Measurements from ENCODE around the gene EPHA1.
A peak's percentile ranks its signal among the peaks of the same experiment; 100 is the strongest.

EPHA1 gene

GRCh38 chr7:143387156-143387975 is 21.3 kb downstream of the EPHA1 start:
- DNase-seq = no peak

DNA sequence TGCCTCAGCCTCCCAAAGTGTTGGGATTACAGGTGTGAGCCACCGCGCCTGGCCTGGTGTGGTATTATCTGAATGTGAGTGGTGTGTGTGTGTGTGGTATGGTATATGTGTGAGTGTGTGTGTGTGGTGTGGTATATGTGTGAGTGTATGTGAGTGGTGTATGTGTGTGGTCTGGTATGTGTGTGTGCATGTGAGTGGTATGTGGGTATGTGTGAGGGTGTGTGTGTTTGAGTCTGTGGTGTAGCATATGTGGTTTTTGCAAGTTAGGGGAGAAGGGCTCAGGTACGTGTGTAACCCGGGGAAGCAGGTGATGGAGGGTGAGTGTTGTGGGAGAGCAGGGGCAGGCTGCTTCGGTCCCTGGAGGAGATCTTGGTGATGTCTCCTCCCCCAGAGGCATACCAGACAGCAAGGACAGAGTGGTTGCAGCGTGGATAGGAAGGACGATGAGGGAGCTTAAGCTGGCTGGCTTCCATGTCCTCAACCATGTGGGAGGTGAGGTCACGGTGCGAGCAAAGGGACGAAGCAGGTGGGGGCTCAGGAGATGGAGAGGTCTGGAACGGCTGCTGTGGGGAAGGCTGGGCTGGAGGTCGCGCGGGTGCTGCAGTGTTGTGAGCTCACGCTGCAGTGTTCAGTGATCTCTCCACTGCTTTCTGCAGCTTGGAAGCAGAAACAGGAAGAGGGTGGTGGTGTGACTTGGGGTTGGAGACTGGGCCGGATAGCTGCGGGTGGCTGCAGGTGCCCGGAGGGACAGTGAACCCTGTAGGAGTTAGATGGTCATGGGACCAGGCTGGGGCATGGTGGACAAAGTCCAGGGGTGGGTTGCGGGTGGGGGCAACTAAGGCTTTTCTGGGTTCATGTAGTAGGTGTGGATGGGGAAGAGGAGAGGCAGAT is 22.5 kb downstream of the EPHA1 start:
- DNase-seq = no peak

GRCh38 chr7:143384661-143385631 is 23.7 kb downstream of the EPHA1 start:
- no peak for DNase-seq

GRCh38 chr7:143384148-143384547 is 24.5 kb downstream of the EPHA1 start:
- DNase-seq = no peak

DNA sequence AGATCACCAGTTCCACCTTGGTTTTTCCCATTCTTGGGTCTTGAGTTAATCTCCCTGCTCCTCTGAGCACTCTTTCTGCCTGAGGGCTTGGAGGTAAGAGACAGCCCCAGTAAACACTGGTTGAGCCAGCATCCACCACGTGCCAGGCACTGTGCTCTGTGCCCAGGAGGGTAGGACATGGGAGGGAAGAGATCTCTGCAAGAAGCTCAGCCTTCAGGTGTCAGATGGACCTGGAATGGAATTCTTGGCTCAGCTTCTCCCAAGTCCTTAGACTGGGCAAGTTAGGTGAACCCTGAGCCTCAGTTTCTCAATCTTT is 25.1 kb downstream of the EPHA1 start:
- no peak for DNase-seq

- no peak for DNase-seq
Measured at GRCh38 chr7:143382791-143383641, 25.6 kb downstream of the EPHA1 start.

DNA sequence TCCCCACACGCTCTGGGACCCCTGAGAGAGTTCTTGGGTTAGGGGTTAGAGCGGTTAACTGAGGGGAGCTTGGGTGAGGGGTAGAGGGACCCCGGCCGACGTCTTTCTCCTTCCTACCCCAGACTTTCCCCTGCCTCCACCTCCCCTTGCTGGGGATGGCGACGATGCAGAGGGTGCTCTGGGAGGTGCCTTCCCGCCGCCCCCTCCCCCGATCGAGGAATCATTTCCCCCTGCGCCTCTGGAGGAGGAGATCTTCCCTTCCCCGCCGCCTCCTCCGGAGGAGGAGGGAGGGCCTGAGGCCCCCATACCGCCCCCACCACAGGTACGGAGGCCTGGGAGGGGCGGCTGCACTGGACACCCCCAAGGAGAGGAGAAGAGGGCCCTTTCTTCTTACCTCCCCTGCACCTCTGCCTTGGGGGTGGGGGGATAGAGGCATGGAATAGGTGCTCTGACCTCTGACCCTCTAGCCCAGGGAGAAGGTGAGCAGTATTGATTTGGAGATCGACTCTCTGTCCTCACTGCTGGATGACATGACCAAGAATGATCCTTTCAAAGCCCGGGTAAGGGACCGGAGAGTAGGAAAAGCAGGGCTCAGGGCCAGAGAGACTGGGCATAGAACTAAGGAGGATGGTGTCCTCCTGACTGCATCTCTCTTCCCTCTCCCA is 26.4 kb downstream of the EPHA1 start:
- no peak for DNase-seq

DNA sequence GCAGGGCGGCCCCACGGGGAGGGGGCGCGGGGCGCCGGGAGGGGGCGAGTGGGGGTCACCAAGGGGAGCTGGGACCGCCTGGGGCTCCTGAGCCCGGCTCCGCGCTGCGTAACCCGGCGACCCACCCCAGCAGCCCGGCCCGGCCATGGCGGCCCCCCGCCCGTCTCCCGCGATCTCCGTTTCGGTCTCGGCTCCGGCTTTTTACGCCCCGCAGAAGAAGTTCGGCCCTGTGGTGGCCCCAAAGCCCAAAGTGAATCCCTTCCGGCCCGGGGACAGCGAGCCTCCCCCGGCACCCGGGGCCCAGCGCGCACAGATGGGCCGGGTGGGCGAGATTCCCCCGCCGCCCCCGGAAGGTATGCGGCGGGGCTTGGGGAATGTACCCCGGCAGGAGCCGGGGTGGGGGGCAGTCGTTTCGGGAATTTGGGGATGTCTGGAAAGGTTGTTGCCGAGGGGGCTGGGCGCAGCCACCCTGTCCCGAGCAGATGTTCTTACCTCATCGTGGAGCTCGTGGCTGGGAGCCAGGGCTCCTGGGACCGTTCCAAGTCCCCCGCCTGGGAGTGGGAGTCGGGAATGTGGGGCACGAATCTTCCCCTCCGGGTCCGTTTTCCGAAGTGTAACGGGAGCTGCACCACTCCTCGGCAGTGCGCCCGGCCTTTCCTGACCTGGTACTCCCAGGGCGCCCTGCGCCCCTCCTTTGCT is 27.1 kb downstream of the EPHA1 start:
- DNase-seq = peak; percentile 35

DNA sequence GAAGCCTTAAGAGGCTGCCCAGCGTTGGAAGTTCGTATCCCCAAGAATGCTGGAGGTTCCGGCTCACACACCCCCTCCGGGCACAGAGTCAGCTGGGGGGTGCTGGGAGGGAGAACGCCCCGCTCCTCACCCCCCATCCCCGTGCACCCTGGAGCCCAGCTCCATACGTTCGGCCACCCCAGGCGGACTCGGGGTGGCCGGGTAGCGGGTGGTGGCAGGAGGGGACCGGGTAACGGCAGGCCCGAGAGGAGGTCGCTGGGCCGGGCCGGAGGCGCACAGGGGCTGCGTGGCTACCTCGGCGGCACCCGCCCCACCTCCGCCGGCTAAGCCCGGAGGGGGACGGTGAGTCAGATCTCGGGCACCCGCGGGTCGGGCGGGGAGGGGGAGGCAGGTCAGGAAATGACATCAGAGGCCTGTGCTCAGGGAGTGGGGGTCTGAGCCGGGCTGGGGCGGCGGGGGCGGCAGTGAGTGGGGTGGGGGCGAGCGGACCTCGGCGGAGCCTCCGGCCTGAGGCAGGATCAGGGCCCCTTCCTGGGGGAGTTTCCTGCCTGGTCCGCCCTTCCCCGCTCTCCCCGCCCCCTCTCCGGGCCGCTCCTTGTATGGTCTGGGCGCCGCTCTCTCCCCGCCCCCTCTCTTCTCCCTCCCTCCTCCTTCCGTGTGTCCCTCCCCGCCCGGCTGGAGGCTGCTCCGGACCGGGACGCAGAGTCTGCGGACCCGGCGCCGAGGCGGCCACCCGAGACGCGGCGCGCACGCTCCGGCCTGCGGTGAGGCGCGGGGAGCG is 27.8 kb downstream of the EPHA1 start, which contains the start of gene ZYX:
ZYX (plus strand) TSS at position 700 of the 781 bp plus-strand sequence. CDS start 227 bp downstream, outside the sequence.
- DNase-seq = peak; percentile 85

- peak; percentile 79 for DNase-seq
Measured at GRCh38 chr7:143380260-143380645, 28.4 kb downstream of the EPHA1 start.

DNA sequence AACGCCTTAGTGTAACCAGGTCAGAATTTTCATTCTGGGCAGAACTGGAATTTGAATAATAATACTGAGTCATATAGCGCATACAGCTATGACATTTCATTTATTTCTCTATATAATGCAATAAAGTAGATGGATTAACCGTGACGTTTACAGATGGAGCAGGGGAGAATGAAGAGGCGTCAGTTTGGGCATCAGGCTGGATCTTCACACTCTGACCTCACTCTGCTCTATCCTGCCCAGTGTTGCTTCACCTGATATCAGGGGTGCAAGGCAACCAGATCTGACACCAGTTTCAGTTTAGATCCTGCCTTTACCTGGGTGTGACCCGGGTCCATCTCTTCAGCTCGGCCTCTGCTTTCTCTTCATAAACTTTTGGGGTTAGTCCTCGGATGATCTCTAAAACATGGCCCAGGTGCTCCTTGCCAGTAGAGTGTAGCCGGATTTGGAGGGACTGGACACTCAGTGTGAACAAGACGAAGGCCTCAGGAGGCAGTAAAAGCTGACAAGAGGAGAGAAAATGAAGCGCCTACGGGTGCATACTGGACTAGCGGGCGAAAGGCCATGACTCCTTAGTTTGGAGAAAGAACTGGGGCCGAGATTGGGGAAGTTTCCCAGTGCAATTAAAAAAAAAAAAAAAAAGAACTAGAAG is 28.9 kb downstream of the EPHA1 start:
- DNase-seq = no peak

DNA sequence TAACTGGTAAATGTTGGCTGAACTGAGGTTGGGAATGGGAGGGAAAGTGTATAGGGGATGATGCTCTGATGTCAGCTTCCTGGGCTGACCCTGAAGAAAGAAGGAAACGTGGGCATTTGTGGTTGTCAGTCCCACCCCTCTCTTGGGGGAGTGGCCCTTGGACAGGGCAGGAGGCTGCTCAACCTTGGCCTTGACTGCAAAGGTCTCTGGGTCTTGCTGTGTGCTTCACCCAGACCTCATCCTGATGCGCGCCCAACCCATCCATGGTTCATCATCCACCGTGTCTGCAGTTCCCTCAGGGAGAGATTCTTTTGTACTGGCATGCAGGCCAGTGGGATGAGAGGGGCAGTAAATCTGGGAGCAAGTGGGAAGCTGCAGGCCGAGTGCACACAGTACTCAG is 32.3 kb downstream of the EPHA1 start:
- no peak for DNase-seq

- no peak for DNase-seq
Measured at GRCh38 chr7:143375298-143376034, 33.2 kb downstream of the EPHA1 start.

GRCh38 chr7:143374561-143374960 is 34.1 kb downstream of the EPHA1 start:
- no peak for DNase-seq

DNA sequence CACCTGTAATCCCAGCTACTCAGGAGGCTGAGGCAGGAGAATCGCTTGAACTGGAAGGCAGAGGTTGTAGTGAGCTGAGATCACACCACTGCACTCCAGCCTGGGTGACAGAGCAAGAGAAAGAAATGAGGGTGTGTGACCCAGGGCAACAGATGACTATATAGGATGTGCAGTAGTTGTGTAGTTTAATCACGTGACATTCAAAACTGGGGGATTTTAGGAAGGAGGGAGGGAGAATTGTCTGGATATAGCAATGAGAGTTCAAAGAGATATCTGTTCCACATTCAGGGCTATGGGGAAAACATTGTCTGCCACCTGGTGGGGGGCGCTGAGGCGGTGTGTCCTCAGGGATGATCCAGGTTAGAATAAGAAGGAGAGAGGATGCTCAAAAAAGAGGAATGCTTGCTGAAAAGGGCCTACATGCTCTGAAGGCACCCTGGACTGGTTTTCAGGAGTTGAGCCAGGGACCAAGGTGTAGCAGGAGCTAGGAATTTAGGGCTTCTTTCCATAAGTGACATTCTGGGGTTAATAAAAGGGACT is 35.3 kb downstream of the EPHA1 start:
- no peak for DNase-seq

GRCh38 chr7:143372070-143372469 is 36.6 kb downstream of the EPHA1 start:
- DNase-seq = no peak

GRCh38 chr7:143369678-143370651 is 38.7 kb downstream of the EPHA1 start:
- no peak for DNase-seq

Data from NCI-H345 (cell line).